ENCODE results near the gene LIN7B. TPM values are rescaled to one million over a fixed set of nuclear protein-coding genes. Genes with fewer than 3 reads are reported as not detected.
A peak's percentile ranks its signal among the peaks of the same experiment; 100 is the strongest.
"Not testable (repeated sequence)": the region's sequence is repeated elsewhere in the genome, so short reads cannot be mapped to it uniquely, and the experiment has no call there.

The LIN7B gene
- total and polyA plus RNA-seq, 4 donors, result 7.6 to 24.1 (median 9.1) TPM

- Histone ChIP-seq H3K27me3 (ENCODE audit: control insufficient read depth in 1 of 2, insufficient read depth in 2 of 2, low read length in 1 of 2) (no peaks in the 10 kb centered on the region), H3K4me3 (ENCODE audit: low read length in 2 of 2) (no peak overlapping the region), H3K9me3 (ENCODE audit: control insufficient read depth, low read length) (no peaks in the 10 kb centered on the region), H3K4me1 (ENCODE audit: control insufficient read depth in 1 of 2, insufficient read depth in 2 of 2, low read length in 2 of 2) (no peaks in the 10 kb centered on the region), H3K27ac (ENCODE audit: low read depth in 1 of 2, low read length in 2 of 2) (no peak overlapping the region), H3K36me3 (ENCODE audit: control insufficient read depth in 1 of 2, insufficient read depth in 2 of 2, low read length in 1 of 2) (no peaks in the 10 kb centered on the region)
- intact Hi-C loops (cut with DNase I), result no loop called here
- ATAC-seq (ENCODE audit: low FRiP score) (peak; percentile 19), DNase-seq (no peak)
- WGBS, 2 donors, result 61 to 65% methylated on average over 23 of the region's 23 CpGs
Observed at GRCh38 chr19:49073514-49074378, 40.4 kb upstream of the LIN7B start.

GRCh38 chr19:49074869-49075268 lies 39.3 kb upstream of the LIN7B start:
- H3K4me3 ChIP-seq (ENCODE audit: low read length in 2 of 2); H3K36me3 ChIP-seq (ENCODE audit: control insufficient read depth in 1 of 2, insufficient read depth in 2 of 2, low read length in 1 of 2); H3K27me3 ChIP-seq (ENCODE audit: control insufficient read depth in 1 of 2, insufficient read depth in 2 of 2, low read length in 1 of 2); ATAC-seq (ENCODE audit: low FRiP score); H3K9me3 ChIP-seq (ENCODE audit: control insufficient read depth, low read length); intact Hi-C loops (cut with DNase I); H3K27ac ChIP-seq (ENCODE audit: low read depth in 1 of 2, low read length in 2 of 2); H3K4me1 ChIP-seq (ENCODE audit: control insufficient read depth in 1 of 2, insufficient read depth in 2 of 2, low read length in 2 of 2): not testable (repeated sequence)
- 13 to 15% methylated on average over 7 to 8 of the region's 9 CpGs for WGBS, 2 donors
- peak; percentile 85 to 89 for DNase-seq

- H3K27ac ChIP-seq (ENCODE audit: low read depth in 1 of 2, low read length in 2 of 2), result no peak overlapping the region
- no peak for DNase-seq
- H3K27me3 ChIP-seq (ENCODE audit: control insufficient read depth in 1 of 2, insufficient read depth in 2 of 2, low read length in 1 of 2), result no peaks in the 10 kb centered on the region
- WGBS, 2 donors, result 77 to 90% methylated on average over 4 of the region's 4 CpGs
- H3K4me3 ChIP-seq (ENCODE audit: low read length in 2 of 2), result no peak overlapping the region
- H3K9me3 ChIP-seq (ENCODE audit: control insufficient read depth, low read length), result no peaks in the 10 kb centered on the region
- no peak for ATAC-seq (ENCODE audit: low FRiP score)
- H3K36me3 ChIP-seq (ENCODE audit: control insufficient read depth in 1 of 2, insufficient read depth in 2 of 2, low read length in 1 of 2), result no peaks in the 10 kb centered on the region
- intact Hi-C loops (cut with DNase I), result no loop called here
- H3K4me1 ChIP-seq (ENCODE audit: control insufficient read depth in 1 of 2, insufficient read depth in 2 of 2, low read length in 2 of 2), result no peaks in the 10 kb centered on the region
Observed at GRCh38 chr19:49080392-49080791, 33.8 kb upstream of the LIN7B start.

GRCh38 chr19:49081273-49081672 lies 32.9 kb upstream of the LIN7B start:
- no peaks in the 10 kb centered on the region for H3K27me3 ChIP-seq (ENCODE audit: control insufficient read depth in 1 of 2, insufficient read depth in 2 of 2, low read length in 1 of 2)
- no peak overlapping the region for H3K27ac ChIP-seq (ENCODE audit: low read depth in 1 of 2, low read length in 2 of 2)
- H3K9me3 ChIP-seq (ENCODE audit: control insufficient read depth, low read length), result no peaks in the 10 kb centered on the region
- WGBS, 2 donors, result 77 to 84% methylated on average over 1 of the region's 1 CpG
- intact Hi-C loops (cut with DNase I), result no loop called here
- H3K4me1 ChIP-seq (ENCODE audit: control insufficient read depth in 1 of 2, insufficient read depth in 2 of 2, low read length in 2 of 2), result no peaks in the 10 kb centered on the region
- no peak overlapping the region for H3K4me3 ChIP-seq (ENCODE audit: low read length in 2 of 2)
- no peaks in the 10 kb centered on the region for H3K36me3 ChIP-seq (ENCODE audit: control insufficient read depth in 1 of 2, insufficient read depth in 2 of 2, low read length in 1 of 2)
- DNase-seq (no peak), ATAC-seq (ENCODE audit: low FRiP score) (no peak)

GRCh38 chr19:49084206-49085019 lies 29.8 kb upstream of the LIN7B start:
- no peak for DNase-seq
- H3K27me3 ChIP-seq (ENCODE audit: control insufficient read depth in 1 of 2, insufficient read depth in 2 of 2, low read length in 1 of 2), result no peaks in the 10 kb centered on the region
- WGBS, 2 donors, result 67 to 70% methylated on average over 26 of the region's 26 CpGs
- no peak for ATAC-seq (ENCODE audit: low FRiP score)
- intact Hi-C loops (cut with DNase I), result no loop called here
- no peaks in the 10 kb centered on the region for H3K9me3 ChIP-seq (ENCODE audit: control insufficient read depth, low read length)
- peaks cover 2% of the 10 kb centered on the region in 2 donors for H3K36me3 ChIP-seq (ENCODE audit: control insufficient read depth in 1 of 2, insufficient read depth in 2 of 2, low read length in 1 of 2)
- peak overlapping the region in 1 of 2 donors; percentile 58 for H3K27ac ChIP-seq (ENCODE audit: low read depth in 1 of 2, low read length in 2 of 2)
- H3K4me1 ChIP-seq (ENCODE audit: control insufficient read depth in 1 of 2, insufficient read depth in 2 of 2, low read length in 2 of 2), result no peaks in the 10 kb centered on the region
- no peak overlapping the region for H3K4me3 ChIP-seq (ENCODE audit: low read length in 2 of 2)

GRCh38 chr19:49085020-49085867 lies 28.9 kb upstream of the LIN7B start, which contains the start of gene SNRNP70:
TSS of gene SNRNP70 (plus strand) at chr19:49085451. CDS start at chr19:49086415, 964 bp downstream.
- peaks cover 2 to 3% of the 10 kb centered on the region in 2 donors for H3K36me3 ChIP-seq (ENCODE audit: control insufficient read depth in 1 of 2, insufficient read depth in 2 of 2, low read length in 1 of 2)
- H3K9me3 ChIP-seq (ENCODE audit: control insufficient read depth, low read length), result no peaks in the 10 kb centered on the region
- DNase-seq (peak; percentile 100), ATAC-seq (ENCODE audit: low FRiP score) (peak; percentile 99)
- H3K4me3 ChIP-seq (ENCODE audit: low read length in 2 of 2), result peak within 1 kb of the TSS; percentile 24 to 65
- 0 to 1% methylated on average over 57 to 89 of the region's 89 CpGs for WGBS, 2 donors
- no peaks in the 10 kb centered on the region for H3K27me3 ChIP-seq (ENCODE audit: control insufficient read depth in 1 of 2, insufficient read depth in 2 of 2, low read length in 1 of 2)
- intact Hi-C loops (cut with DNase I), result no loop called here
- peak within 1 kb of the TSS in 1 of 2 donors; percentile 58 for H3K27ac ChIP-seq (ENCODE audit: low read depth in 1 of 2, low read length in 2 of 2)
- no peaks in the 10 kb centered on the region for H3K4me1 ChIP-seq (ENCODE audit: control insufficient read depth in 1 of 2, insufficient read depth in 2 of 2, low read length in 2 of 2)

- DNase-seq (no peak), ATAC-seq (ENCODE audit: low FRiP score) (no peak)
- peak overlapping the region; percentile 24 to 65 for H3K4me3 ChIP-seq (ENCODE audit: low read length in 2 of 2)
- intact Hi-C loops (cut with DNase I), result no loop called here
- no peaks in the 10 kb centered on the region for H3K27me3 ChIP-seq (ENCODE audit: control insufficient read depth in 1 of 2, insufficient read depth in 2 of 2, low read length in 1 of 2)
- no peaks in the 10 kb centered on the region for H3K9me3 ChIP-seq (ENCODE audit: control insufficient read depth, low read length)
- H3K27ac ChIP-seq (ENCODE audit: low read depth in 1 of 2, low read length in 2 of 2), result peak overlapping the region in 1 of 2 donors; percentile 18
- H3K36me3 ChIP-seq (ENCODE audit: control insufficient read depth in 1 of 2, insufficient read depth in 2 of 2, low read length in 1 of 2), result peaks cover 4 to 8% of the 10 kb centered on the region in 2 donors
- WGBS, 2 donors, result 0 to 2% methylated on average over 14 of the region's 14 CpGs
- H3K4me1 ChIP-seq (ENCODE audit: control insufficient read depth in 1 of 2, insufficient read depth in 2 of 2, low read length in 2 of 2), result no peaks in the 10 kb centered on the region
Observed at GRCh38 chr19:49085868-49086232, 28.3 kb upstream of the LIN7B start.

- H3K36me3 ChIP-seq (ENCODE audit: control insufficient read depth in 1 of 2, insufficient read depth in 2 of 2, low read length in 1 of 2), result peaks cover 4 to 8% of the 10 kb centered on the region in 2 donors
- no peaks in the 10 kb centered on the region for H3K4me1 ChIP-seq (ENCODE audit: control insufficient read depth in 1 of 2, insufficient read depth in 2 of 2, low read length in 2 of 2)
- DNase-seq (no peak), ATAC-seq (ENCODE audit: low FRiP score) (no peak)
- H3K27me3 ChIP-seq (ENCODE audit: control insufficient read depth in 1 of 2, insufficient read depth in 2 of 2, low read length in 1 of 2), result no peaks in the 10 kb centered on the region
- no peak overlapping the region for H3K27ac ChIP-seq (ENCODE audit: low read depth in 1 of 2, low read length in 2 of 2)
- 54 to 58% methylated on average over 11 of the region's 11 CpGs for WGBS, 2 donors
- H3K4me3 ChIP-seq (ENCODE audit: low read length in 2 of 2), result peak overlapping the region; percentile 24 to 65
- H3K9me3 ChIP-seq (ENCODE audit: control insufficient read depth, low read length), result no peaks in the 10 kb centered on the region
- intact Hi-C loops (cut with DNase I), result no loop called here
Observed at GRCh38 chr19:49086296-49086695, 27.9 kb upstream of the LIN7B start.

Data from aorta (tissue), 5 donors.